Measurements from ENCODE around the gene KDSR. TPM values are rescaled to one million over a fixed set of nuclear protein-coding genes. Genes with fewer than 3 reads are reported as not detected.

Gene KDSR
- total and polyA plus RNA-seq, 2 donors (not counting 1 experiment from before 2014, with no cell fraction given): 6.4 to 21.1 TPM

DNA sequence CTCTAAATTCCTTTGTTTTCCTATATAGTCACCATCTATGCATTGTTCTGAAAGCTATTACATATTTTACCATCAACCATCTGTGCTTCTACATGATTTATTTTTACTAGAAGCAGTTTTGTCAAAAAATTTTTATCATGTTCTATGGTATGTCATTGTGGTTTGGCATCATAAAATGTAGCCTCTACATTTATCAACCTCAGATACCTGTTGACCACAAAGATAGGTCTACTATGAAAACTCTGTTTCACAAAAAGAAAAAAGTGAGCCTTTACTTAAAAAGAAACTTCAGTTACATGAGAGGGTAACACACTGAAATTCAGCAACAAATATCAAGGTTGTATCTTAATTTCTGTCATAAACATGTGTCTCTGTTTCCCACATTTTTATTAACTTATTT, 51.1 kb downstream of the KDSR start:
- ChIA-PET POLR2A (no interaction called here), CTCF (interaction anchor here (2.4 to 2.7 kb wide), 4 partner anchors 22 to 185 kb away, joined by 10 to 17 read pairs (median 14); no protein-coding TSS in a partner anchor)
- intact Hi-C loops (cut with micrococcal nuclease): loop anchor here (5.0 kb wide), 2 partner anchors 44 to 109 kb away; no protein-coding TSS in a partner anchor
- H3K4me1 ChIP-seq (ENCODE audit: control insufficient read depth in 2 of 2, insufficient read depth in 2 of 2, low read length in 2 of 2): peaks cover 55 to 62% of the 10 kb centered on the region in 2 donors
- Mint-ChIP-seq H3K27me3 (no peaks in the 10 kb centered on the region), H3K9me3 (ENCODE audit: insufficient read depth) (no peaks in the 10 kb centered on the region), H3K4me3 (peak overlapping the region; percentile 81), H3K27ac (peak overlapping the region; percentile 37), H3K4me1 (peaks cover 68% of the 10 kb centered on the region)
- TF ChIP-seq CTCF (IDR thresholded peaks at IDR 0.05) (no peak), EZH2 (IDR thresholded peaks at IDR 0.05; ENCODE audit: borderline replicate concordance, insufficient read depth, low read depth, low read length, poor library complexity, severe bottlenecking) (no peak)
- no peaks in the 10 kb centered on the region for H3K36me3 ChIP-seq (replicated peaks in 1 of 2; ENCODE audit: control extremely low read depth in 1 of 2, control insufficient read depth in 1 of 2, extremely low read depth in 1 of 2, insufficient read depth in 2 of 2, low read length in 1 of 2)
- H3K9me3 ChIP-seq (ENCODE audit: control extremely low read depth in 1 of 3, control insufficient read depth in 2 of 3, insufficient read depth in 1 of 3, low read length in 2 of 3): no peaks in the 10 kb centered on the region
- no peaks in the 10 kb centered on the region for H3K27me3 ChIP-seq (replicated peaks in 1 of 4; ENCODE audit: control extremely low read depth in 1 of 4, control insufficient read depth in 3 of 4, insufficient read depth in 4 of 4, low read length in 3 of 4)
- no peak for DNase-seq
- no peaks in the 10 kb centered on the region for H4K20me1 ChIP-seq (ENCODE audit: control insufficient read depth, insufficient read depth, low read length, poor library complexity, severe bottlenecking)
- peak overlapping the region in 3 of 5 experiments; percentile 2 to 98 (median 16) for H3K4me3 ChIP-seq (ENCODE audit: control extremely low read depth in 1 of 5, extremely low read depth in 1 of 5, insufficient read depth in 1 of 5, low read depth in 2 of 5, low read length in 4 of 5)
- H3K9ac ChIP-seq (ENCODE audit: low read length): peak overlapping the region; percentile 91
- H3K27ac ChIP-seq (ENCODE audit: low read length in 2 of 2): peak overlapping the region; percentile 73 to 92
- H3K79me2 ChIP-seq (ENCODE audit: control insufficient read depth, insufficient read depth, low read length): peaks cover 89% of the 10 kb centered on the region
- H3K4me2 ChIP-seq (replicated peaks; ENCODE audit: low read depth, low read length, poor library complexity, severe bottlenecking): peak overlapping the region; percentile 75
- ATAC-seq (ENCODE audit: low read depth): no peak
- no peak overlapping the region for H2AFZ ChIP-seq (ENCODE audit: insufficient read depth, low read depth, low read length, poor library complexity, severe bottlenecking)

GRCh38 chr18:63315131-63315662, 51.8 kb downstream of the KDSR start:
- no peak overlapping the region for H2AFZ ChIP-seq (ENCODE audit: insufficient read depth, low read depth, low read length, poor library complexity, severe bottlenecking)
- POLR2A ChIA-PET: interaction anchor here (1.2 to 1.3 kb wide), 2 partner anchors 154 to 183 kb away, joined by 3 to 4 read pairs; no protein-coding TSS in a partner anchor

More at GRCh38 chr18:63315131-63315662, 51.8 kb downstream of the KDSR start:
- ATAC-seq (ENCODE audit: low read depth) (no peak), DNase-seq (no peak)
- H3K9ac ChIP-seq (ENCODE audit: low read length): peak overlapping the region; percentile 91
- no peaks in the 10 kb centered on the region for H3K27me3 ChIP-seq (replicated peaks in 1 of 4; ENCODE audit: control extremely low read depth in 1 of 4, control insufficient read depth in 3 of 4, insufficient read depth in 4 of 4, low read length in 3 of 4)
- intact Hi-C loops (cut with micrococcal nuclease): loop anchor here (5.0 kb wide), 2 partner anchors 43 to 108 kb away; no protein-coding TSS in a partner anchor
- no peaks in the 10 kb centered on the region for H3K36me3 ChIP-seq (replicated peaks in 1 of 2; ENCODE audit: control extremely low read depth in 1 of 2, control insufficient read depth in 1 of 2, extremely low read depth in 1 of 2, insufficient read depth in 2 of 2, low read length in 1 of 2)
- H3K4me3 ChIP-seq (ENCODE audit: control extremely low read depth in 1 of 5, extremely low read depth in 1 of 5, insufficient read depth in 1 of 5, low read depth in 2 of 5, low read length in 4 of 5): peak overlapping the region in 3 of 5 experiments; percentile 16 to 98 (median 16)
- CTCF ChIA-PET: interaction anchor here (0.6 to 2.7 kb wide), 10 partner anchors 8 to 297 kb away, joined by 3 to 17 read pairs (median 6); no protein-coding TSS in a partner anchor
- Mint-ChIP-seq H3K27ac (peak overlapping the region; percentile 92), H3K27me3 (no peaks in the 10 kb centered on the region), H3K4me3 (peak overlapping the region; percentile 81), H3K9me3 (ENCODE audit: insufficient read depth) (no peaks in the 10 kb centered on the region), H3K4me1 (peaks cover 71% of the 10 kb centered on the region)
- WGBS (ENCODE audit: insufficient coverage): 75% methylated on average over 1 of the region's 3 CpGs
- peak overlapping the region; percentile 75 for H3K4me2 ChIP-seq (replicated peaks; ENCODE audit: low read depth, low read length, poor library complexity, severe bottlenecking)
- peaks cover 96% of the 10 kb centered on the region for H3K79me2 ChIP-seq (ENCODE audit: control insufficient read depth, insufficient read depth, low read length)
- H3K4me1 ChIP-seq (ENCODE audit: control insufficient read depth in 2 of 2, insufficient read depth in 2 of 2, low read length in 2 of 2): peaks cover 60 to 64% of the 10 kb centered on the region in 2 donors
- no peaks in the 10 kb centered on the region for H3K9me3 ChIP-seq (ENCODE audit: control extremely low read depth in 1 of 3, control insufficient read depth in 2 of 3, insufficient read depth in 1 of 3, low read length in 2 of 3)
- H3K27ac ChIP-seq (ENCODE audit: low read length in 2 of 2): peak overlapping the region; percentile 68 to 92
- TF ChIP-seq EZH2 (IDR thresholded peaks at IDR 0.05; ENCODE audit: borderline replicate concordance, insufficient read depth, low read depth, low read length, poor library complexity, severe bottlenecking): no peak
- no peak for TF ChIP-seq CTCF (IDR thresholded peaks at IDR 0.05)
- H4K20me1 ChIP-seq (ENCODE audit: control insufficient read depth, insufficient read depth, low read length, poor library complexity, severe bottlenecking): no peaks in the 10 kb centered on the region

Measured in B cell (primary cell).